ENCODE data around the gene TMEM238. TPM values are rescaled to one million over a fixed set of nuclear protein-coding genes. Genes with fewer than 3 reads are reported as not detected.
A peak's percentile ranks its signal among the peaks of the same experiment; 100 is the strongest.

TMEM238 gene
- total RNA-seq, 1 experiment from 2014 or later: 7.4 TPM

DNA sequence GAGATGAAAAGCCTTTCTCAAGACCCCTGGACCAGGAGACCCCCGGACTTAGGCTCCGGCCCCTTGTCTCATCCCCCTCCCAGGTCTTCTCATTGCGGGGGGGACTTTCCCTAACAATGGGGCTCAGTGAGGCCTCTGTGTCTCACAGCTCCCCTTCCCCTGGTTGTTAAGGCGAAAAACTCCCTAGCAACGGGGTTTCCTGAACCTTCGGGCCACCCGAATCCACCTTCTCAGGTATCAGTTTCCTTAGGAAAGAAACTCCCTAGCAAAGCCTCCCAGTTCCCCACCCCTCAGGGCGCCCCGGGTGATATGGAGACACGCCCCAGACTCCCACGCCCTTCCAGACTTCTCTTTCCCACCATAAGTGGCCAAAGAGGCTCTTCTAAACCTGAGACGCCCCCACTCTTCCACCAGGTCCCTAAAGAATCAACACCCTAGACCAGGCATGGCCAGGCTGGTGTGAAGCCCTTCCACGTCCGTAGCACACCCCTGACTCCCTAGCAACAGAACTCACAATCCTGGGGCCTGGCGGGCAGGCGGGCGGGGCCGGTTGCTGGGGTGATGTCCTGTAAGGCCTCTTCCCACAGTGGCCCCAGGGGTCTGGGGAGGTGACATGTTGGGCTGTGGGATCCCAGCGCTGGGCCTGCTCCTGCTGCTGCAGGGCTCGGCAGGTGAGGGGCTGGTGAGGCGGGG lies 7.7 kb downstream of the TMEM238 start, which contains the start of gene TMEM190:
TSS of gene TMEM190 (plus strand) at position 586 of the 693 bp plus-strand sequence. CDS start at position 614, 28 bp downstream.
- in situ Hi-C loops (cut with HindIII; ENCODE audit: low pct_unique_long_range_greater_than_20kb, low sequenced_read_pairs) (no loop called here), intact Hi-C loops (cut with micrococcal nuclease; ENCODE audit: unreplicated experiment) (loop anchor here (10.0 kb wide), 1 partner anchor 82 kb away; no protein-coding TSS in a partner anchor)
- H3K4me3 ChIP-seq (ENCODE audit: low read depth in 2 of 2, low read length in 2 of 2): no peak within 1 kb of the TSS
- CTCF ChIA-PET: interaction anchor here (0.7 kb wide), 1 partner anchor 75 kb away, joined by 3 read pairs; no protein-coding TSS in a partner anchor
- H3K4me1 ChIP-seq (ENCODE audit: control insufficient read depth, insufficient read depth, low read length): peaks cover 51% of the 10 kb centered on the region
- no peaks in the 10 kb centered on the region for H3K36me3 ChIP-seq (ENCODE audit: control insufficient read depth, insufficient read depth, low read length)
- no TSS peak for BruUV-seq (replicated peaks)
- no peaks in the 10 kb centered on the region for H3K9me3 ChIP-seq (ENCODE audit: control insufficient read depth, insufficient read depth, low read depth, low read length)
- H3K27ac ChIP-seq (ENCODE audit: low read length): peak within 1 kb of the TSS; percentile 64
- ATAC-seq (peak; percentile 19; the same call in 1 of the 2 replicates), DNase-seq (ENCODE audit: low read depth, low spot score) (no peak)
- POLR2A ChIA-PET: interaction anchor here (0.7 kb wide), 1 partner anchor 114 kb away, joined by 8 read pairs; no protein-coding TSS in a partner anchor
- TF ChIP-seq, protein P1, sequence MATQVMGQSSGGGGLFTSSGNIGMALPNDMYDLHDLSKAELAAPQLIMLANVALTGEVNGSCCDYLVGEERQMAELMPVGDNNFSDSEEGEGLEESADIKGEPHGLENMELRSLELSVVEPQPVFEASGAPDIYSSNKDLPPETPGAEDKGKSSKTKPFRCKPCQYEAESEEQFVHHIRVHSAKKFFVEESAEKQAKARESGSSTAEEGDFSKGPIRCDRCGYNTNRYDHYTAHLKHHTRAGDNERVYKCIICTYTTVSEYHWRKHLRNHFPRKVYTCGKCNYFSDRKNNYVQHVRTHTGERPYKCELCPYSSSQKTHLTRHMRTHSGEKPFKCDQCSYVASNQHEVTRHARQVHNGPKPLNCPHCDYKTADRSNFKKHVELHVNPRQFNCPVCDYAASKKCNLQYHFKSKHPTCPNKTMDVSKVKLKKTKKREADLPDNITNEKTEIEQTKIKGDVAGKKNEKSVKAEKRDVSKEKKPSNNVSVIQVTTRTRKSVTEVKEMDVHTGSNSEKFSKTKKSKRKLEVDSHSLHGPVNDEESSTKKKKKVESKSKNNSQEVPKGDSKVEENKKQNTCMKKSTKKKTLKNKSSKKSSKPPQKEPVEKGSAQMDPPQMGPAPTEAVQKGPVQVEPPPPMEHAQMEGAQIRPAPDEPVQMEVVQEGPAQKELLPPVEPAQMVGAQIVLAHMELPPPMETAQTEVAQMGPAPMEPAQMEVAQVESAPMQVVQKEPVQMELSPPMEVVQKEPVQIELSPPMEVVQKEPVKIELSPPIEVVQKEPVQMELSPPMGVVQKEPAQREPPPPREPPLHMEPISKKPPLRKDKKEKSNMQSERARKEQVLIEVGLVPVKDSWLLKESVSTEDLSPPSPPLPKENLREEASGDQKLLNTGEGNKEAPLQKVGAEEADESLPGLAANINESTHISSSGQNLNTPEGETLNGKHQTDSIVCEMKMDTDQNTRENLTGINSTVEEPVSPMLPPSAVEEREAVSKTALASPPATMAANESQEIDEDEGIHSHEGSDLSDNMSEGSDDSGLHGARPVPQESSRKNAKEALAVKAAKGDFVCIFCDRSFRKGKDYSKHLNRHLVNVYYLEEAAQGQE (IDR thresholded peaks at IDR 0.05; ENCODE audit: insufficient read depth in 1 of 2, low read depth in 2 of 2, low read length in 1 of 2): no peak
- TF ChIP-seq SIN3A (IDR thresholded peaks at IDR 0.05; ENCODE audit: borderline replicate concordance, insufficient read depth, low read depth, low read length): no peak
- H3K27me3 ChIP-seq (ENCODE audit: control insufficient read depth, insufficient read depth, low read length): no peaks in the 10 kb centered on the region

DNA sequence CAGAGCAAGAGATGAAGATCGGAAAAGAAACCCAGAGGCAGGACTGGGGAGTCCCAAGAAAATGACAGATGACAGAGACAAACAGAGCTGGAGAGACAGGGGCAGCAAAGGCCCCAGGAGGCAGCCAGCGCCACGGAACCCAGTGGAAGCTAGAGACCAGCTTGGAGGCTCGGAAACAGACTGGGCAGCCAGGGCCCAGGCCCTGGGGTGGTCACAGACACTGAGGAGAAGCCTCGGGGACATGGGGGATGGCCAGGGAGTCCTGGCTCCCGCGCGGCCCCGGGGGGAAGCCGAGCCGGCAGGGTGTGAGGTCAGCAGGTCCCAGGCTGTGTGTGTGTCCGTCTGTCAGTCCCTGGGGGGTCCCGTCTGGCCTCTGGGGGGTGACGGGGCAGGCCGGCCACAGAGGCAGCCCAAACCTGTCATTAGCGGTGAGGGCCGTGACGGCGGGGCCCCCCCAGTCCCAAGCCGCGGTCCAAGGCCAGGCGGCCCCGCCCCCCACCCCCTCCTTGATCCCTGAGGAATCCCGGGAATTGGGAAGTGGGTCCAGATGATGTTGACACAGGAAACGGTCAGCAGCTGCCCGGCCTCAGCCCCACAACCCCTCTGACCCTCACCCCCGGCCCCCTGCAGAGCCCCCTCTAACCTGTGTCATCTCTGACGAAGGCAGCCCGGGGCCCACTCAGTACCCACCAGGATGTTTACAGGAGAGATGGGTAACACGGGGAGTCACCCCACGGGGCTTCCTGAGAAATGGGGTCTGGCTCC lies 9.9 kb downstream of the TMEM238 start:
- intact Hi-C loops (cut with micrococcal nuclease; ENCODE audit: unreplicated experiment) (loop anchor here (10.0 kb wide), 1 partner anchor 79 kb away; no protein-coding TSS in a partner anchor), in situ Hi-C loops (cut with HindIII; ENCODE audit: low pct_unique_long_range_greater_than_20kb, low sequenced_read_pairs) (no loop called here)
- no TSS peak for BruUV-seq (replicated peaks)
- ATAC-seq (peak; percentile 18), DNase-seq (ENCODE audit: low read depth, low spot score) (no peak)
- H3K27me3 ChIP-seq (ENCODE audit: control insufficient read depth, insufficient read depth, low read length): no peaks in the 10 kb centered on the region
- H3K27ac ChIP-seq (ENCODE audit: low read length): peak overlapping the region; percentile 55; the same call in 1 of the 2 replicates
- H3K4me3 ChIP-seq (ENCODE audit: low read depth in 2 of 2, low read length in 2 of 2): peak overlapping the region in 1 of 2 experiments; percentile 38; a peak in 2 of 4 replicates
- no peaks in the 10 kb centered on the region for H3K36me3 ChIP-seq (ENCODE audit: control insufficient read depth, insufficient read depth, low read length)
- CTCF ChIA-PET: no interaction called here
- POLR2A ChIA-PET: interaction anchor here (0.7 kb wide), 1 partner anchor 58 kb away, joined by 3 read pairs; no protein-coding TSS in a partner anchor
- TF ChIP-seq, protein P2, sequence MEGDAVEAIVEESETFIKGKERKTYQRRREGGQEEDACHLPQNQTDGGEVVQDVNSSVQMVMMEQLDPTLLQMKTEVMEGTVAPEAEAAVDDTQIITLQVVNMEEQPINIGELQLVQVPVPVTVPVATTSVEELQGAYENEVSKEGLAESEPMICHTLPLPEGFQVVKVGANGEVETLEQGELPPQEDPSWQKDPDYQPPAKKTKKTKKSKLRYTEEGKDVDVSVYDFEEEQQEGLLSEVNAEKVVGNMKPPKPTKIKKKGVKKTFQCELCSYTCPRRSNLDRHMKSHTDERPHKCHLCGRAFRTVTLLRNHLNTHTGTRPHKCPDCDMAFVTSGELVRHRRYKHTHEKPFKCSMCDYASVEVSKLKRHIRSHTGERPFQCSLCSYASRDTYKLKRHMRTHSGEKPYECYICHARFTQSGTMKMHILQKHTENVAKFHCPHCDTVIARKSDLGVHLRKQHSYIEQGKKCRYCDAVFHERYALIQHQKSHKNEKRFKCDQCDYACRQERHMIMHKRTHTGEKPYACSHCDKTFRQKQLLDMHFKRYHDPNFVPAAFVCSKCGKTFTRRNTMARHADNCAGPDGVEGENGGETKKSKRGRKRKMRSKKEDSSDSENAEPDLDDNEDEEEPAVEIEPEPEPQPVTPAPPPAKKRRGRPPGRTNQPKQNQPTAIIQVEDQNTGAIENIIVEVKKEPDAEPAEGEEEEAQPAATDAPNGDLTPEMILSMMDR (IDR thresholded peaks at IDR 0.05): no peak
- TF ChIP-seq SIN3A (IDR thresholded peaks at IDR 0.05; ENCODE audit: borderline replicate concordance, insufficient read depth, low read depth, low read length) (0 out of 2 replicates have a peak, but pooled peaks have one; percentile 47), POLR2AphosphoS5 (IDR thresholded peaks at IDR 0.05; ENCODE audit: low read depth, low read length) (peak; percentile 47; the same call in 1 of the 2 replicates)
- no peaks in the 10 kb centered on the region for H3K9me3 ChIP-seq (ENCODE audit: control insufficient read depth, insufficient read depth, low read depth, low read length)
- H3K4me1 ChIP-seq (ENCODE audit: control insufficient read depth, insufficient read depth, low read length): peaks cover 54% of the 10 kb centered on the region
